Measurements from ENCODE around the gene SLC25A13. TPM values are rescaled to one million over a fixed set of nuclear protein-coding genes. Genes with fewer than 3 reads are reported as not detected.

SLC25A13 gene
- total and polyA plus RNA-seq, 2 of the 4 experiments (the other 2 are of a cell fraction) = 7.4 to 11.7 TPM

DNA sequence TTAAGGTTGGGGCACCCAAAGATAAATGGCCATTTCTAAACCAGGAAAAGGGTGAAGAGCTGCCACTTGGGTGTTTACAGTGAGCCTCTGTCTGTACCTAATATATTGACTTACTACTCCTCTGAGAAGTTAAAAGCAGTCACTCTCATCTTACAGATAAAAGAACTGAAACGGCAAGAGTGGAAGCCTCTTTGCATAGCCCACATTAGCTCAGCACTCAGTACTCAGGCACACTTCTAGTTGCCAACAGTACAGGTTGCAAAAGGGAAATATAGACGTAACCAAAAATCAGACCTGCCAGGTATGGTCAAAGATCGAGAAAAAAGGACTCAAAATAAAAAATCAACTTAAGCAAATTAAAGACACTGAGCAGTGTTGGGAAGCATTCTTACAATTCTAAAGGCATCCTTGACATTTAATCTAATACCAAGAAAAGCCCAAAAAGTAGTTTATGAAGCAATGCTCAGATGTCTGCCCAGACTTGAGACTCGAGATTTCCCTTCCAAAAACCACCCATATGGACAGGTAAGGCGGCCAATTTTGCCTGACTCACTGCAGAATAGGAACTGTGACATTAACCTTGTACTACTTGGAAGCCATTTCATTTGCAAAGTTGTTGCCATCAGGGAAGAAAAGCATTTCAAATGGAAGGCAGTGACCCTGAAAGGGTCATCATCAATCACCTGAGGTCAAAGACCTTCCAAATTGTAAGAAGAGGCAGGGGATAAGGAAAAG, 139.3 kb downstream of the SLC25A13 start:
- Histone ChIP-seq H2AK9ac (replicated peaks; ENCODE audit: low read depth, low read length, poor library complexity) (no peak overlapping the region), H3K4me1 (ENCODE audit: control insufficient read depth, insufficient read depth, low read length) (no peaks in the 10 kb centered on the region), H2AFZ (replicated peaks; ENCODE audit: low read length, poor library complexity) (no peak overlapping the region), H3K14ac (replicated peaks; ENCODE audit: low read depth, low read length) (no peak overlapping the region), H4K8ac (ENCODE audit: low read depth in 2 of 2, low read length in 2 of 2) (no peak overlapping the region), H3K9ac (ENCODE audit: low read depth, low read length) (no peak overlapping the region), H4K5ac (ENCODE audit: low read depth, low read length) (no peak overlapping the region), H3K9me3 (ENCODE audit: control insufficient read depth, insufficient read depth, low read length) (no peaks in the 10 kb centered on the region), H3K27ac (ENCODE audit: insufficient read depth, low read length) (no peak overlapping the region), H3K23ac (ENCODE audit: low read depth, low read length) (no peak overlapping the region), H2BK15ac (ENCODE audit: low read depth, low read length) (no peak overlapping the region), H2BK20ac (ENCODE audit: low read depth, low read length) (no peak overlapping the region), H3K4ac (ENCODE audit: low read depth, low read length) (no peak overlapping the region), H4K91ac (ENCODE audit: insufficient read depth, low read depth, low read length) (no peak overlapping the region), H4K20me1 (ENCODE audit: insufficient read depth, low read length) (no peaks in the 10 kb centered on the region), H2AK5ac (ENCODE audit: low read depth, low read length) (no peak overlapping the region), H2BK5ac (ENCODE audit: low read depth, low read length, poor library complexity, severe bottlenecking) (no peak overlapping the region), H3K27me3 (ENCODE audit: control insufficient read depth, insufficient read depth, low read length) (no peaks in the 10 kb centered on the region), H2BK120ac (ENCODE audit: low read depth, low read length) (no peak overlapping the region), H3K79me1 (ENCODE audit: low read depth in 1 of 2, low read length in 2 of 2) (no peaks in the 10 kb centered on the region), H3K18ac (ENCODE audit: low read depth, low read length) (no peak overlapping the region), H3K4me2 (ENCODE audit: low read depth, low read length) (no peak overlapping the region), H3K36me3 (ENCODE audit: control insufficient read depth, insufficient read depth, low read length) (peaks cover 7% of the 10 kb centered on the region), H3K56ac (ENCODE audit: extremely low read depth, insufficient read depth, low read length) (no peak overlapping the region), H3K4me3 (ENCODE audit: insufficient read depth, low read depth, low read length) (no peak overlapping the region), H3K9me1 (ENCODE audit: insufficient read depth, low read length) (peaks cover 2% of the 10 kb centered on the region; the same call in 1 of the 2 replicates)
- intact Hi-C loops (cut with micrococcal nuclease) = loop anchor here (10.0 kb wide), 1 partner anchor 232 kb away; no protein-coding TSS in a partner anchor
- WGBS, 2 experiments (ENCODE audit: extremely low coverage in 2 of 2, insufficient read length in 1 of 2) = no CpG with 5 or more reads among the region's 5 CpGs
- no TSS peak for BruUV-seq (replicated peaks)
- ChIA-PET CTCF (no interaction called here), POLR2A (ENCODE audit: unreplicated experiment) (no interaction called here)
- dilution Hi-C loops (cut with HindIII; ENCODE audit: low sequenced_read_pairs, unreplicated experiment) = no loop called here
- no peak for DNase-seq
- in situ Hi-C loops (cut with MboI; ENCODE audit: low sequenced_read_pairs) = no loop called here
- no peak for TF ChIP-seq RFX5 (IDR thresholded peaks at IDR 0.05; ENCODE audit: low read depth, low read length)
- TF ChIP-seq POLR2A (IDR thresholded peaks at IDR 0.05; ENCODE audit: low read depth, low read length) = no peak
- no peak for TF ChIP-seq NFE2L2 (IDR thresholded peaks at IDR 0.05; ENCODE audit: low read depth, low read length)
- no peak for ATAC-seq (ENCODE audit: low read depth)

Data from IMR-90 (cell line).